BE2C (cell line): ENCODE measurements around the gene DNMBP.

Experiments used
- DNase-seq: peaks from one replicate; pipeline ENCODE4 v3.0.0-alpha.2; 2020
- H3K27me3 ChIP-seq: fragments of 250-450 bp; sonication (Bioruptor Pico); 2 replicates; pipeline ENCODE4 v1.5.1; 2020; ENCODE audit warnings: mild to moderate bottlenecking
- H3K36me3 ChIP-seq: fragments of 250-450 bp; sonication (Bioruptor Pico); 2 replicates; pipeline ENCODE4 v1.5.1; 2020; ENCODE audit warnings: mild to moderate bottlenecking
- H3K4me1 ChIP-seq: fragments of 250-450 bp; sonication (Bioruptor Pico); 2 replicates; pipeline ENCODE4 v1.5.1; 2020
- H3K4me3 ChIP-seq: 2 replicates; pipeline ENCODE4 v1.5.1; 2011; ENCODE audit warnings: low read depth, low read length
- H3K9me3 ChIP-seq: fragments of 250-450 bp; sonication (Bioruptor Pico); 2 replicates; pipeline ENCODE4 v1.5.1; 2020
- CTCF ChIP-seq: IDR thresholded peaks from 2 replicates; pipeline ENCODE4 v1.5.1; 2012; ENCODE audit warnings: mild to moderate bottlenecking, low read depth, low read length

DNMBP gene

GRCh38 chr10:99926925-99927720 lies 82.6 kb downstream of the DNMBP start:
- Histone ChIP-seq H3K27me3 (no peaks in the 10 kb centered on the region), H3K4me1 (no peaks in the 10 kb centered on the region), H3K4me3 (no peak overlapping the region), H3K36me3 (no peaks in the 10 kb centered on the region), H3K9me3 (no peaks in the 10 kb centered on the region)
- no peak for TF ChIP-seq CTCF
- peak; percentile 8 for DNase-seq

GRCh38 chr10:99924451-99925255 lies 85.1 kb downstream of the DNMBP start:
- no peak overlapping the region for H3K4me3 ChIP-seq
- H3K27me3 ChIP-seq, result no peaks in the 10 kb centered on the region
- no peak for TF ChIP-seq CTCF

GRCh38 chr10:99921948-99922347 lies 87.8 kb downstream of the DNMBP start:
- H3K4me3 ChIP-seq, result no peak overlapping the region
- no peaks in the 10 kb centered on the region for H3K27me3 ChIP-seq
- H3K9me3 ChIP-seq, result no peaks in the 10 kb centered on the region
- no peaks in the 10 kb centered on the region for H3K36me3 ChIP-seq
- TF ChIP-seq CTCF, result no peak
- no peaks in the 10 kb centered on the region for H3K4me1 ChIP-seq
- no peak for DNase-seq

More at GRCh38 chr10:99924451-99925255, 85.1 kb downstream of the DNMBP start:
- DNase-seq, result no peak
- H3K36me3 ChIP-seq, result no peaks in the 10 kb centered on the region
- H3K4me1 ChIP-seq, result no peaks in the 10 kb centered on the region
- H3K9me3 ChIP-seq, result no peaks in the 10 kb centered on the region

- DNase-seq, result no peak
- Histone ChIP-seq H3K27me3 (no peaks in the 10 kb centered on the region), H3K4me3 (no peak overlapping the region), H3K36me3 (no peaks in the 10 kb centered on the region), H3K4me1 (no peaks in the 10 kb centered on the region), H3K9me3 (no peaks in the 10 kb centered on the region)
- no peak for TF ChIP-seq CTCF
Observed at GRCh38 chr10:99920901-99921300, 88.8 kb downstream of the DNMBP start.

- Histone ChIP-seq H3K4me3 (no peak overlapping the region), H3K36me3 (no peaks in the 10 kb centered on the region), H3K27me3 (no peaks in the 10 kb centered on the region), H3K9me3 (no peaks in the 10 kb centered on the region), H3K4me1 (no peaks in the 10 kb centered on the region)
- no peak for TF ChIP-seq CTCF
- no peak for DNase-seq
Observed at GRCh38 chr10:99920486-99920885, 89.3 kb downstream of the DNMBP start.
